GM19324 (cell line): ENCODE measurements around the gene GOLGA8T.
"Not testable (repeated sequence)": the region's sequence is repeated elsewhere in the genome, so short reads cannot be mapped to it uniquely, and the experiment has no call there.

Source experiments
- ATAC-seq: cut with Tn5 transposase; IDR thresholded peaks from one replicate; pipeline ENCODE4 v1.9.1; 2021; ENCODE audit warnings: mild to moderate bottlenecking, moderate library complexity; ENCODE audit not compliant: unreplicated experiment, low FRiP score

Gene GOLGA8T

GRCh38 chr15:30191143-30191542 is 56.3 kb downstream of the GOLGA8T start:
- not testable (repeated sequence) for ATAC-seq

- ATAC-seq, result not testable (repeated sequence)
Measured at GRCh38 chr15:30191639-30192038, 56.8 kb downstream of the GOLGA8T start.

- ATAC-seq, result not testable (repeated sequence)
Measured at GRCh38 chr15:30192119-30192745, 57.4 kb downstream of the GOLGA8T start.

- ATAC-seq, result not testable (repeated sequence)
Measured at GRCh38 chr15:30192892-30193291, 58.0 kb downstream of the GOLGA8T start.
